WTC11 (cell line): ENCODE data around the gene RNF125. TPM values are rescaled to one million over a fixed set of nuclear protein-coding genes. Genes with fewer than 3 reads are reported as not detected.

ENCODE experiments used
- AR ChIP-seq: fragments of 250-450 bp; sonication (Bioruptor Pico); IDR thresholded peaks from 2 replicates; pipeline ENCODE4 v1.9.0; 2021; ENCODE audit warnings: mild to moderate bottlenecking
- CBFB ChIP-seq: sonication (generic); formaldehyde crosslinking; IDR thresholded peaks from 2 replicates; pipeline ENCODE4 v1.8.1; 2022; ENCODE audit warnings: mild to moderate bottlenecking, low read depth, missing genetic modification reagents
- CREB1 ChIP-seq: sonication (generic); formaldehyde crosslinking; IDR thresholded peaks from 2 replicates; pipeline ENCODE4 v1.8.0; 2023; ENCODE audit warnings: mild to moderate bottlenecking, missing genetic modification reagents
- CREM ChIP-seq: sonication (generic); formaldehyde crosslinking; IDR thresholded peaks from 2 replicates; pipeline ENCODE4 v1.8.1; 2022; ENCODE audit warnings: mild to moderate bottlenecking, missing genetic modification reagents, moderate library complexity
- CTCF ChIP-seq: fragments of 200-600 bp; IDR thresholded peaks from 2 replicates; pipeline ENCODE4 v1.8.0; 2022; ENCODE audit warnings: antibody characterized with exemption
- E2F1 ChIP-seq: sonication (generic); formaldehyde crosslinking; IDR thresholded peaks from 2 replicates; pipeline ENCODE4 v1.8.0; 2022; ENCODE audit warnings: mild to moderate bottlenecking, missing genetic modification reagents
- ESRRA ChIP-seq: sonication (generic); formaldehyde crosslinking; IDR thresholded peaks from 2 replicates; pipeline ENCODE4 v1.8.1; 2022; ENCODE audit warnings: mild to moderate bottlenecking, missing genetic modification reagents, borderline replicate concordance
- FOXK1 ChIP-seq: sonication (generic); formaldehyde crosslinking; IDR thresholded peaks from 2 replicates; pipeline ENCODE4 v1.8.0; 2022; ENCODE audit warnings: mild to moderate bottlenecking, moderate library complexity, missing genetic modification reagents
- GABPB1 ChIP-seq: sonication (generic); formaldehyde crosslinking; IDR thresholded peaks from 2 replicates; pipeline ENCODE4 v1.8.1; 2023; ENCODE audit warnings: mild to moderate bottlenecking, missing genetic modification reagents
- HMGA2 ChIP-seq: fragments of 250-450 bp; sonication (Bioruptor Pico); IDR thresholded peaks from 2 replicates; pipeline ENCODE4 v1.4.0; 2021; ENCODE audit warnings: mild to moderate bottlenecking, moderate library complexity
- HMGXB4 ChIP-seq: sonication (generic); formaldehyde crosslinking; IDR thresholded peaks from 2 replicates; pipeline ENCODE4 v1.8.1; 2023; ENCODE audit warnings: mild to moderate bottlenecking, moderate library complexity, missing genetic modification reagents
- IRF1 ChIP-seq: sonication (generic); formaldehyde crosslinking; IDR thresholded peaks from 2 replicates; pipeline ENCODE4 v1.8.0; 2023; ENCODE audit warnings: missing genetic modification reagents
- IRF2 ChIP-seq: sonication (generic); formaldehyde crosslinking; IDR thresholded peaks from 2 replicates; pipeline ENCODE4 v1.8.0; 2022; ENCODE audit warnings: low read depth, missing genetic modification reagents, borderline replicate concordance
- JAZF1 ChIP-seq: fragments of 250-450 bp; sonication (Bioruptor Pico); IDR thresholded peaks from 2 replicates; pipeline ENCODE4 v1.9.0; 2021; ENCODE audit warnings: moderate library complexity, mild to moderate bottlenecking, inconsistent platforms
- KAT7 ChIP-seq: sonication (generic); formaldehyde crosslinking; IDR thresholded peaks from 2 replicates; pipeline ENCODE4 v1.8.1; 2023; ENCODE audit warnings: missing genetic modification reagents, mild to moderate bottlenecking, borderline replicate concordance
- MAX ChIP-seq: sonication (generic); formaldehyde crosslinking; IDR thresholded peaks from 2 replicates; pipeline ENCODE4 v1.8.0; 2022; ENCODE audit warnings: mild to moderate bottlenecking, missing genetic modification reagents
- MLX ChIP-seq: sonication (generic); formaldehyde crosslinking; IDR thresholded peaks from 2 replicates; pipeline ENCODE4 v1.8.1; 2023; ENCODE audit warnings: mild to moderate bottlenecking, missing genetic modification reagents, moderate library complexity
- NFATC4 ChIP-seq: fragments of 250-450 bp; sonication (Bioruptor Pico); IDR thresholded peaks from 2 replicates; pipeline ENCODE4 v1.9.0; 2021; ENCODE audit warnings: mild to moderate bottlenecking
- RORB ChIP-seq: fragments of 250-450 bp; sonication (Bioruptor Pico); IDR thresholded peaks from 2 replicates; pipeline ENCODE4 v1.9.0; 2021; ENCODE audit warnings: mild to moderate bottlenecking
- SOX15 ChIP-seq: fragments of 250-450 bp; sonication (Bioruptor Pico); IDR thresholded peaks from 2 replicates; pipeline ENCODE4 v1.9.0; 2021; ENCODE audit warnings: mild to moderate bottlenecking
- SP1 ChIP-seq: sonication (generic); formaldehyde crosslinking; conservative IDR thresholded peaks from 2 replicates; pipeline ENCODE4 v1.8.1; 2022; ENCODE audit warnings: missing genetic modification reagents
- TCF7 ChIP-seq: sonication (generic); formaldehyde crosslinking; IDR thresholded peaks from 2 replicates; pipeline ENCODE4 v1.8.0; 2022; ENCODE audit warnings: mild to moderate bottlenecking, low read depth, missing genetic modification reagents, moderate library complexity
- TEAD1 ChIP-seq: sonication (generic); formaldehyde crosslinking; IDR thresholded peaks from 2 replicates; pipeline ENCODE4 v1.8.0; 2022; ENCODE audit warnings: mild to moderate bottlenecking, missing genetic modification reagents
- TP53 ChIP-seq: sonication (generic); formaldehyde crosslinking; IDR thresholded peaks from 2 replicates; pipeline ENCODE4 v1.8.1; 2023; ENCODE audit warnings: mild to moderate bottlenecking, missing genetic modification reagents
- USF1 ChIP-seq: sonication (generic); formaldehyde crosslinking; IDR thresholded peaks from 2 replicates; pipeline ENCODE4 v1.8.0; 2022; ENCODE audit warnings: mild to moderate bottlenecking, missing genetic modification reagents
- ZNF219 ChIP-seq: sonication (generic); formaldehyde crosslinking; IDR thresholded peaks from 2 replicates; pipeline ENCODE4 v1.8.0; 2023; ENCODE audit warnings: missing genetic modification reagents, mild to moderate bottlenecking, borderline replicate concordance
- ZNF317 ChIP-seq: sonication (generic); formaldehyde crosslinking; IDR thresholded peaks from 2 replicates; pipeline ENCODE4 v1.8.1; 2023; ENCODE audit warnings: low read depth, mild to moderate bottlenecking, moderate library complexity, missing genetic modification reagents, borderline replicate concordance
- ZNF396 ChIP-seq: fragments of 250-450 bp; sonication (Bioruptor Pico); IDR thresholded peaks from 2 replicates; pipeline ENCODE4 v1.8.0; 2021; ENCODE audit warnings: mild to moderate bottlenecking, moderate library complexity, borderline replicate concordance
- total RNA-seq: library from RNA; stranded (reverse); gene quantifications from 3 replicates; pipeline ENCODE4 v1.2.3, GENCODE V29; 2021

Gene RNF125
- total RNA-seq, 1 experiment from 2014 or later: 14.9 TPM

GRCh38 chr18:32091724-32092421 lies 73.2 kb downstream of the RNF125 start, which contains the start of gene RNF138 (continued):
- TF ChIP-seq IRF1 (CRISPR knock-in tag) (0 out of 2 replicates have a peak, but pooled peaks have one; percentile 22), E2F1 (CRISPR knock-in tag) (0 out of 2 replicates have a peak, but pooled peaks have one; percentile 76), USF1 (CRISPR knock-in tag) (0 out of 2 replicates have a peak, but pooled peaks have one; percentile 52), SP1 (CRISPR knock-in tag) (no peak), ESRRA (CRISPR knock-in tag) (peak; percentile 75; the same call in 1 of the 2 replicates), AR (CRISPR knock-in tag) (no peak), KAT7 (CRISPR knock-in tag) (no peak), HMGA2 (no peak; the same call in 1 of the 2 replicates), HMGXB4 (peak; percentile 55; the same call in 1 of the 2 replicates), TEAD1 (CRISPR knock-in tag) (peak; percentile 68; the same call in 1 of the 2 replicates), CTCF (no peak), TP53 (0 out of 2 replicates have a peak, but pooled peaks have one; percentile 61), ZNF396 (CRISPR knock-in tag) (no peak), IRF2 (CRISPR knock-in tag) (no peak), ZNF219 (CRISPR knock-in tag) (0 out of 2 replicates have a peak, but pooled peaks have one; percentile 71), RORB (CRISPR knock-in tag) (no peak), ZNF317 (CRISPR knock-in tag) (0 out of 2 replicates have a peak, but pooled peaks have one; percentile 45), TCF7 (CRISPR knock-in tag) (no peak), GABPB1 (peak; percentile 68), MAX (CRISPR knock-in tag) (peak; percentile 82), JAZF1 (CRISPR knock-in tag) (no peak), CREB1 (CRISPR knock-in tag) (peak; percentile 71; the same call in 1 of the 2 replicates), SOX15 (no peak), CBFB (CRISPR knock-in tag) (no peak), FOXK1 (CRISPR knock-in tag) (peak; percentile 49; the same call in 1 of the 2 replicates), NFATC4 (CRISPR knock-in tag) (no peak), CREM (CRISPR knock-in tag) (peak; percentile 92), MLX (CRISPR knock-in tag) (0 out of 2 replicates have a peak, but pooled peaks have one; percentile 67)
